VCaP (cell line): ENCODE results near the gene ADAMTS7.
"Not testable (repeated sequence)": the region's sequence is repeated elsewhere in the genome, so short reads cannot be mapped to it uniquely, and the experiment has no call there.

Experiments used
- H3K27ac ChIP-seq: fragments of 450-650 bp; 2 replicates; pipeline ENCODE4 v1.5.1; 2017
- TF ChIP-seq, protein P1 (sequence below): fragments of 450-650 bp; conservative IDR thresholded peaks from 2 replicates; pipeline ENCODE4 v1.5.1; 2017; ENCODE audit warnings: mild to moderate bottlenecking, moderate library complexity

The ADAMTS7 gene

DNA sequence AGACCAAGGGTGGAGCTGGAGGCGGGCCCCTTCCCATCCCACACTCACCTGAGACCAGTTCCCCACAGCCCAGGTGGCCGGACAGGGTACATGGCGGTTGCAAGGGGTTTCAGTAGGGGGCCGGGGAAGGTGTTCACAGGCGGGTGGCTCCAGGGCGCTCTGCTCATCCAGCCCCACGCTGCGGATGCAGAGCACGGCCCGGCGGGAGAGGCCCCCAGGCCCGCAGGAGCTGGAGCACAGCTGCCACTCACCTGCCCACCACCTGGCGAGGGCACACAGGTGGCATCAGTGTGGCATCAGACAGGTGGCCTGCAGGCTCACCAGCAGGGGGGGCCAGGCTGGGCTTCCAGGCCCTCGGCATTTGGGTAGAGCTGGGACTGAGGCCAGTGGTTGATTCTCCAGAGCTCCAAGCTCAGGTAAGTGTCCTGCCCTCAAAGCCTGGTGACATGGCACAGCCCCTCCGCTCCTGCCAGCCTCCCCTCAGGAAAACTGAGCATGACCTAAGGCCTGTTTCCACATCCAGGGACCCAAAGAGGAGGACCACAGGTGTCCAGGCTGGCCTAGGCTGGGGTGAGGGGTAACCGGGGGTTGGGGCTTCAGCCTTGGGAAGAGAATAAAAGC lies 43.8 kb downstream of the ADAMTS7 start:
- TF ChIP-seq, protein P1, sequence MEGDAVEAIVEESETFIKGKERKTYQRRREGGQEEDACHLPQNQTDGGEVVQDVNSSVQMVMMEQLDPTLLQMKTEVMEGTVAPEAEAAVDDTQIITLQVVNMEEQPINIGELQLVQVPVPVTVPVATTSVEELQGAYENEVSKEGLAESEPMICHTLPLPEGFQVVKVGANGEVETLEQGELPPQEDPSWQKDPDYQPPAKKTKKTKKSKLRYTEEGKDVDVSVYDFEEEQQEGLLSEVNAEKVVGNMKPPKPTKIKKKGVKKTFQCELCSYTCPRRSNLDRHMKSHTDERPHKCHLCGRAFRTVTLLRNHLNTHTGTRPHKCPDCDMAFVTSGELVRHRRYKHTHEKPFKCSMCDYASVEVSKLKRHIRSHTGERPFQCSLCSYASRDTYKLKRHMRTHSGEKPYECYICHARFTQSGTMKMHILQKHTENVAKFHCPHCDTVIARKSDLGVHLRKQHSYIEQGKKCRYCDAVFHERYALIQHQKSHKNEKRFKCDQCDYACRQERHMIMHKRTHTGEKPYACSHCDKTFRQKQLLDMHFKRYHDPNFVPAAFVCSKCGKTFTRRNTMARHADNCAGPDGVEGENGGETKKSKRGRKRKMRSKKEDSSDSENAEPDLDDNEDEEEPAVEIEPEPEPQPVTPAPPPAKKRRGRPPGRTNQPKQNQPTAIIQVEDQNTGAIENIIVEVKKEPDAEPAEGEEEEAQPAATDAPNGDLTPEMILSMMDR, result 0 out of 2 replicates have a peak, but pooled peaks have one; percentile 10

DNA sequence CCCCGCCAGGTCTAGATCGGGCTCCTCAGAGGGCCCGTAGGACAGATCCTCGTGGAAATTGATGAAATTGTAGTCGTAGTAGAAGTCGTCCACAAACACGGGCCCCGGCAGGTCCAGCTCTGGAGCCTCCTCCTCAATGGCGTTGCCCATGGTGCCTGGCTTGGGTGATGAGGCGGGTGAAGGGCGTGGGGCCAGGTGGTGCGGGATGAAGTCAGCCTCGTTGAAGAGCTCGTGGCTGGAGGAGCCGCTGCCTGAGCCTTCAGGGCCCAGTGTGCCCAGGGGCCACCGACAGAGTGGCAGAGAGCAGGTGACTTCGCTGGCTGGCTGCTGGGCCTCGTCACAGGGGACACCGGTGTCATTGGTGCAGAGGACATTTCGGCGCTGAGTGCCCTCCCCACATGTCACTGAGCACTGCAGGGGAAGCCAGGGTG lies 44.6 kb downstream of the ADAMTS7 start:
- H3K27ac ChIP-seq, result not testable (repeated sequence)

More for the DNA sequence above, 43.8 kb downstream of the ADAMTS7 start:
- H3K27ac ChIP-seq, result no peak overlapping the region

DNA sequence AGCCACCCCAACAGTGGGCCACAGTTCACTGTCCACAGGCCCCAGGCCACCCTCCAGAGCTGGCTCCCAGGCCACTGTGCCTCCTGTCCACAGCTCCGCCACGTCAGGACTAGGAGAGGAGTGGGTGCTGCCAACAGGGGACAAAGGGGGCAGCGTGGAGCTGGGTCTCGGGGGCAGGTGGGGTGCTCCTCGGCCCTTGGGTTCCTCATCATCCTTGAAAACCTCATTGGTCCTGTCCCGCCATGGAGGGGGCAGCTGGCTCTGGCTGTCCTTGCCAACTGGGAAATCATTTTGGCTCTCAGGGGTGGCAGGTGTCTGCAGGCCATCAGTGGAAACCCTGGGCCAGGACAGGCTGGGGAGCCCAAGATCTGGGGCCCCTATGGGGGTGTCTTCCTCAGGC lies 45.2 kb downstream of the ADAMTS7 start:
- TF ChIP-seq, protein P1, result no peak
- H3K27ac ChIP-seq, result no peak overlapping the region

DNA sequence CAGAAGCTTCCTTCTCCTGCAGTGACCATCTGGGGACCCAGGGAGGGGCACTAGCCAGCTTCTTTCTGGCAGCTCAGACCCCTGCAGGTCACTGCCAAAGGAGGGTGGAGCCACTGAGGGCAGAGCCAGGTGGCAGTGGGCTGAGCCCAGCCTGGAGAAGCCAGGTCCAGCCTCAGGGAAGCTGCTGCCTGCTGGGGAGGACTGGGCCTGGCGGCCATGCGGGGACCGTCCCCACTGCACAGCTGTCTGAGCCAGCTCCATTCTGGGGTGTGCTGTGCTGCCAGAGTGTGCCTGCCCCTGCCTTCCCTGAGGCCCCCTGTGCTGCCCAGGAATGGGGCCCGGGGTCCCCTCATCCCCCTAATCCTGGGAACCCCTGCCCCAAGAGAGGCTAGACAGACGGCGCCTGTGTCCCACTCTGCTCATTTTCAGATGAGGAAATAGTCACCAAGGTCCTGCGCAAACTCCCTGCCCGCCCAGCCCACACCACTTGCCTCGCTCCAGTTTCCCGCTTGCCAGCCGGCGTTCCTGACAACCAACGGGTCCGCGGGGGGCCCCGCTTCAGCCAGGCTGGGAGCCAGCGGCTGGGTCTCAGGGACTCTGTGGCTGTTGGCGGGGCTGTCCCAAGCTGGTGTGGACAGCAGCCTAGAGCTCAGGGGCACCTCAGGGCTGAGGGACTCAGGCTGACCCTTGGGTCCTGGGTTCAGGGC lies 46.0 kb downstream of the ADAMTS7 start:
- not testable (repeated sequence) for H3K27ac ChIP-seq

DNA sequence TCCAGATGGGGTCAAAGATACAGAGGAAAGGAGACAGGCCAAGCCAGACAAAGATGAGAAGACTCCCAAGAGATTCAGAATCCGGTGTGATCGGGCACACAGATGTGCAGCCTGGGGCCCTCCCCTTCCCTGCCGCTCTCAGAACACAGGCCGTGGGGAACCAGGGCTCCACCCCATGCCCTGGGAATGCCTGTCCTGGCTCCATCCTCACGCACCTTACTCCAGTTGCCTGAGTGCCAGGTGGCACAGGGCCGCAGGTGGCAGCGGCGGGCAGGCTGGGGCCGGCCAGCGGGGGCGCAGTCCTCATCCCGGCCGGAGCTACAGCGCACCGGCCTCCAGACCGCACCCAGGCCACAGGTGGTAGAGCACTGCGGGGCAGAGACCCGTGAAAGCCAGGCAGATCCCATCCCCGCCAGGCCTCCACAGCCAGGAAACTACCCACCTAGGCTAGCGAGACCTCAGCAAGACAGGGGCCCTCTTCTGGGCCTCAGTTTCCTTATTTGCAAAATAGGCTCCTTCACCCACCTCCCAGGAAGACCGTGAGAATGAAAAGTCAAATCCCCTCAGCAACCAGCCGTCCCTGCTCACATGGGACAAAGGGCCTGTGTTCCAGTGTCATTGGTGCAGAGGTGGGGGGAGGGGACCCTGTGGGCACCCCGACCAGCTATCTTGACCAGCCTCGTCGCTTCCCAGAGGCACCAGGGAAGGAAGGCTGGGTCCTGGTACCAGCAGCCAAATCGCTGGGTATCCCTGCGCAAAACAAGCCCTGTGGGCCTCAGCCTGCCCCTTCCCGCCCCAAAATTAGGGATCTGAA lies 46.7 kb downstream of the ADAMTS7 start:
- not testable (repeated sequence) for H3K27ac ChIP-seq

DNA sequence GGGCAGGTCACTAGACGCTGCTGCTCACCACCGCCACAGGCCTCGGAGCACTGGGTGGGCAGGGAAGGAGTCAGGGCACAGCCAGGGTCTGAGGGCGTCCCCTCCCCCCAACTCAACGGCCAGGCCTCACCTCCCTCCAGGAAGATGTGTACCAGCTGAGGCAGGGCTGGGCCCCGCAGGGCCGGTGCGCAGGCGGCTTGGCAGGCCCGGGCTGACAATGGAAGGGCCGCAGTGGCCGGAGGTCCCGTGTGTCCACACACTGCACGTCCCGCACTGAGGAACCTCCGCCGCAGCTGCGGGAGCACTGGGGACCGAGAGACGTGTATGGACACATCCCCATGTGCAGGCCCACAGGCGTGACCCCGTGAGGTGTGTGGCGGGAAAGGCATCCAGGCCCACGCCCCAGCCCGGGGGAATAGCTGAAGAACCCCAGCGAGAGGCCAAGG lies 47.4 kb downstream of the ADAMTS7 start:
- TF ChIP-seq, protein P1, result no peak
- H3K27ac ChIP-seq, result no peak overlapping the region

DNA sequence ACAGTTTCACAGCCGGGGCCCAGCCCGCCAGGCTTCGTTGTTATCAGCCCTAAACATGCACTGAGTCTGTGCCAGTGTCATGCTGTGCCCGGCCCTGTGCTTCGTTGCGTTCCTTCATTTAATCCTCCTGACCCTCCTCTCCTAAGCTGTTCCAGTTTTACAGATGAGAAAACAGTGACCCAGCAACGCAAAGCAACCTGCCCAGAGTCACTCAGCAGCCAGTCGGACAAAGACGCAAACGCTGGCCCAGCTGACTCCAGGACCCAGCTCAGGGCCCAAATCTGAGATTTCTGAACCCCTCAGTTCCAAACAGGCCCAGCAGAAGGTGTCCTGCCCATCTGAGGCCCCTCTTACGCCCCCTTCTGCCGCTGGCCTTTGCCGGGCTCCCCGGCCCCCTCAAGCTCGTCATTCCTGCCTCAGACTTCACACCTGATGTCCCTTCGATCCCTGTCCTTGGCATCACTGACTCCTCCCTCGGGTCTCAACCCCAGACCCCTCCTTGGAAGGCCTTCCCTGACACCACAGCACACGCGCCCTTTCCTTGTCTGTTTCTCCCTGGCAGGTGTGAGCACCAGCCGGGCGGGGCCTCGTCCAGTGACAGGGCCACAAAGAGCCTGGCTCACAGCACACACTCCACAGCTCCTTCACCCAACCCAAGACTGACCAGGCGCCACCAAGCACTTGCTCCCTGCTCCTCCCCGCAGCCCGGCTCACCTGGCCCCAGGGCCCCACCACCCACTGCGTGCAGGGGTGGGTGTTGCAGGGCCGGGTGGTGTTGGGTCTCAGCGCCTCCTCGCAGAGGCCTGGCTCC lies 48.1 kb downstream of the ADAMTS7 start:
- TF ChIP-seq, protein P1, result no peak
- H3K27ac ChIP-seq, result no peak overlapping the region

DNA sequence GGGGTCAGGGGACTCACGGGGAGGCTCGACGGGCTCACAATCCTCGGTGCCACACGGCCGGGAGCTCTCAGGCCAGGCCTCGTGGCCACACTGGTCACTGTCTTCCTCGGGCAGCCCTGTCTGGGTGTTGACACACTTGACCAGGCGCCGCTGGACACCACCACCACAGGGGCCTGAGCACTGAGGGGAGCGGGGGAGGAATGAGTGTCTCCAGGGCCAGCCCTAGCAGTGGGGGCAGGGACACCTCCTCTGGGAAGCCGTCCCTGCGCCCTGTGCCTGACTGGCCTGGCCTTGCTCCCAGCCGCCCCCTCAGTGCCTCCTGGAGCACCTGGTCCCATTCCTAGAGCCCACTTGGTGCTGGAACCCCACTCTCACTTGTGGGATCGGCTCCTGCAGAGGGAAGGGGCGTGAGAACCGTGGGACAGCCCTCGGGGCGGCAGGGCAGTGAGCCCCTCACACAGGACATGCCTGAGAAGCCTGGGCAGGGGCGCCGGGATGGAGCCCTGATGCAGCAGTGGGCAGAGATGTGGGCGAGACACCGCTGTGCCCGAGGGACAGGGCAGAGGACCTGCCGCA lies 48.8 kb downstream of the ADAMTS7 start:
- not testable (repeated sequence) for H3K27ac ChIP-seq

DNA sequence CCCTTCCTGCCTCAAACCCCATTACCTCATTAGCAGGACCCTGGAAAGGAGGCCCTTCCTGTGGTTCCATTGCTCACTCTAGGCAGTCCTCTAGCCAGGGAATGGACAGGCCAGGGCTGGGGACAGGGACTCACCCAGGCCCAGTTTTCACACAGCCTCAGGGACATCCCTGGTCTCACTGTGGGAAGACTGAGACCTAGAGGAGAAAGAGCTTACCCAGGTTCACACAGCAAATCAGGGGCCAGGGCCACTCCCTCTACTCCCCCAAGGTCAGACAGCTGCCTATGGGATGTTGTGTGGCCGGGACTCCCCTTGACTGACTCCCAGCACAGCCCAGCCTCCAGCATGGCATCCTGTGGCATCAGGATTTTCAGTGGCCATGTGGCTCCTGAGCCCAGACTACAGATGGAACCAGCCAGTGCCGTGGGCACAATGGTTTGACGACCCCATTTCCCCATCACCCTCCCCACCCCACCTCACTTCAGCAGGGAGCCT lies 49.3 kb downstream of the ADAMTS7 start:
- TF ChIP-seq, protein P1, result no peak
- H3K27ac ChIP-seq, result no peak overlapping the region

DNA sequence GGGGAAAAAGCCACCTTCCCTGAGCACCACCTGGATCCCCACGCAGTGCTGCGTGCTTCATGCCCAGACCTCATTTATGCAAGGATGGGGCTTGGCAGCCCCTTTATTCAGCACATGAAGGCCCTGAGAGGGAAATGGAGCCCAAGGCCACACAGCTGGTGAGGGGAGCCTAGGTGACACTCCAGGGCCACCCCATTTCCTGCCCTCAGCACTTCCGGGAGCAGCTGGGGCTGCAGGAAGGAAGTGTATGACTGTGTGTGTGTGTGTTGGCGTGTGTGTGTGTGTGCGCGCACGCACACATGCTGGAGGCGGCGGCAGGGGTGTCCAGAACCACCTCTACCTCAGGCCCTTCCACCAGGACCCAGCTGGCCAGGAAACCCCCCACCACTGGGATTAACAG lies 49.8 kb downstream of the ADAMTS7 start:
- not testable (repeated sequence) for H3K27ac ChIP-seq
